GM21723 (cell line): ENCODE results near the gene POLR2J.

Experiments
- ATAC-seq: cut with Tn5 transposase; IDR thresholded peaks from one replicate; pipeline ENCODE4 v1.9.1; 2021; ENCODE audit warnings: mild to moderate bottlenecking, moderate library complexity; ENCODE audit not compliant: unreplicated experiment

POLR2J gene

DNA sequence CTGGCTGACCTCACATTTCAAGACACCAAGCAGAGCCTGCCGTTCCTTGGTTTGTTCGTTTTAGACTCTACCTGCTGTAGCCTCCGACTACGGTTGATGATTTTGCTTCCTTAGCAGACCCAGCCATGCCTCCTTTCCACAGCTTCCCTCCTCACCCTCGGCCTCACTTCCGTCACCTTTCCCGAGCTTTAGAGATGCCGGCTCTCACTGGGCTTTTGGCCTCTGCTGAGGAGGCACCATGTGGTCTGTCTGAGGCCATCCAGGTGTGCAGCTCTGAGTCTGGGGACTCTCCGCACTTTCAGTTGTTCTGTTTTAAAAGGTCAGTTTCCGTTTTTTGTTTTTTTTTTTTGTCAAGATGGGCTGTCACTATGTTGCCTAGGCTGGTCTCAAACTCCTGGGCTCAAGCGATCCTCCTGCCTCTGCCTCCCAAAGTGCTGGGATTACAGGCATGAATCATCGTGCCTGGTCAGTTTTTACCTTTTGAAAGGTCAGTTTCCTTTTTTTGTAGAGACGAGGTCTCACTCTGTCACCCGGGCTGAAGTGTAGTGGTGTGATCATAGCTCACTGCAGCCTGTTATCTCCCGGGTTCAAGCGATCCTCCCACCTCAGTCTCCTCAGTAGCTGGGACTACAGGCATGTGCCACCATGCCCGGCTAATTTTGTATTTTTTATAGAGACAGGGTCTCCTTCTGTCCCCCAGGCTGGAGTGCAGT, 33.6 kb downstream of the POLR2J start:
- peak; percentile 55 for ATAC-seq

DNA sequence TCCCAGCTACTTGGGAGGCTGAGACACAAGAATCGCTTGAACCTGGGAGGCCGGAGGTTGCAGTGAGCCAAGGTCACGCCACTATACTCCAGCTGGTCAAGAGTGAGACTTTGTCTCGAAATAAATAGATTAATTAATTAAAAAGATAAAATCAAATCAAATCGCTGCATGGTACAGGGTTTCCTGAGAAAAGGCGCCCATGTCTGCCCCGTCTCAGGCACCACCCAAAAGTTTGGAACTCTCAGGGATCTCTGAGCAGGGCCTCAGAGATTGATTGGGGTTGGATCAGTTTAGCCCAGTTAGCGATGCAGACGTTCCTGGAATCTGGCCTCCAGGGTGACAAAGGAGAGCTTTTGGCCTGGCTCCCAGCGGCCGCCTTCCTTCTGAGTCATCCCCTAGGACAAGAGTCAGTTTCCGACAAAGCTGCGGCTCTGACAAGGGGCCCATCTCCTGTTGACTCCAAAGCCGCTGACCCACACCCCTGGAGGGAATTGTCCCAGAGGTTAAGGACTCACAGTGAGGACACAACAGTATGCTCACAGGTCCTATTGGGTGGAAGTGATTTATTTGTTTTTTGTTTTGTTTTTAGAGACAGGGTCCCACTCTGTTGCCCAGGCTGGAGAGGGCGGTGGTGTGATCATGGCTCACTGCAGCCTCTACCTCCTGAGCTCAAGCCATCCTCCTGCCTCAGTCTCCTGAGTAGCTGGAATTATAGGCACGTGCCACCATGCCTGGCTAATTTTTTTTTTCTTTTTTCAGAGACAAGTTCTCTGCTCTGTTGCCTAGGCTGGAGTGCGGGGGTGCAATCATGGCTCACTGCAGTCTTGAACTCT, 38.5 kb downstream of the POLR2J start:
- no peak for ATAC-seq

DNA sequence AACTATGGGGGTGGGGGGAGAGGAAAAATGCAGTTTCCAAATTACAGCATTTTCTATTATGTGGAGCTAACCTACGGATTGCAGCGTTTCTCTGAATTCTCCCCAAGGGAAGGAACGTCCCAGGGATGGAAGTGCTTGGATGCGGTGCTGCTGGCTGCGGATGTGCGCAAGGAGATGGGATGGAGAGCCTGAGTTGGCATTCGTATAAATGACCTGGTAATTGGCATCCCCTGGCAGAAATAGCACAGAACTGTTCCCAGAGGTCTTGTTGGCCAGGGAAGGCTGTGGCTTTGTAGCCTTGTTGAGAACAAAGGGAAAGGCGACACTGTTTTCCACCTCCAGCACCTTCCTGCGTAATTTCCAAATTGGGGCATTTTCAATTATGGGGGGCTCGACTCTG, 42.6 kb downstream of the POLR2J start:
- no peak for ATAC-seq

DNA sequence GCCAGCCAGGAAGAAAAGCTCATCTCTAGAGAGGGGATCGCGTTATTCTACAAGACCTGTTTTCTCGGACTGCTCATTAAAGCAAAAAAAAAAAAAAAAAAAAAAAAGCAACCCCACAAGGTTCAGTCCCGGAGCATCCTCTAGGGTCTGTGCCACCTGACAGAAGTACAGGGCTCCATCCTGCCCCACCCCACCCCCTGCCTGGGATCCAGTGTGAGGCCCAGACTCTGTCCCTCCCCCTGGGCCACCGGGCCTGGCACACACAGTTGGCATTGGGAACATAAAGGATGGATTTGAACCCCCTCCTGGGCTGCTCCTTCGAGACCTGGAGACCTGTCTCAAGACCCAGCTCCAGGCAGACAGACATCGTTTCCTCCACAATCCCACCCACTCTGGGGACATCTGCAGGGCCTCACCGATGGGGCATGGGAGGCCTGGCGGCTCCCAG, 44.7 kb downstream of the POLR2J start:
- peak; percentile 13 for ATAC-seq

DNA sequence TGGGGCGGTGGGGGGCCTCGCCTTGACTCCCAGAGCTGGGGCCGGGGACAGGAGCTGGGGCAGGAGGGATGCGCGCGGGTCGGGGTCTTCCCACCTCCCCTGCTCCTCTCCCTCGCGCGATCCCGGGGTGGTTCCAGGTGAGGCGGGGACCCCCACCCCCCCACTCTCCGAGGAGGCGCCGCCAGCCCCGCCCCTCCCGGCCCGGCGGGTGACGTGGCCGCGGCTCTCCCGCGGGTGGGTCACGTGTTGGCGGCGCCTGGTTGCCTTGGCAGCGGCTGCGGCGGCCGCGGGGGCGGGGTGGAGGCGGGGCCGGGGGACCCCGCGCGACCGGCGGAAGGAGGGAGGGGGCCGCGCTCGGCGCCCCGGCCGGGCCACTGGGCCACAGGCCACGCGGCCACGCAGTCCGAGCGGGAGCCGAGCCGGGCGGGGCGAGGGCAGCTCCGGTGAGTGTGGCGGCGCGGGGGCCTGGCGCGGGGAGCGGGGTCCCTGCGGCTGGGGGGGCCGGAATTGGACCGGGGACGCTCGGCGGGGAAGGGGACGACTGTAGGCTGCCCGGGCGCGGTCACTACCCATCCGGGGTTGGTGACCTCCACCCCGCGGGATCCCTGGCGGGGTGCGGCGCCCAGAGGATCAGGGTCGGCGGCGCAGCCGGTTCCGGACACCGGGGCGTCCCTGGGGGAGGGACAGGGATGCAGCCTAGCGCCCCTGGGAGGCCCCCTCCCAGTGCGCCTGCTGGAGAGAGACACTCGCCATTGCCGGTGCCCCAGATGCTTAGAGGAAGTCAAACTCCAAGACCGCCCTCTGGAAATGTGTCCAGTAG, 45.3 kb downstream of the POLR2J start, which contains the start of gene ORAI2:
ORAI2 (plus strand) TSS at position 357 of the 820 bp plus-strand sequence. CDS start 5,382 bp downstream, outside the sequence.
- ATAC-seq = peak; percentile 53

DNA sequence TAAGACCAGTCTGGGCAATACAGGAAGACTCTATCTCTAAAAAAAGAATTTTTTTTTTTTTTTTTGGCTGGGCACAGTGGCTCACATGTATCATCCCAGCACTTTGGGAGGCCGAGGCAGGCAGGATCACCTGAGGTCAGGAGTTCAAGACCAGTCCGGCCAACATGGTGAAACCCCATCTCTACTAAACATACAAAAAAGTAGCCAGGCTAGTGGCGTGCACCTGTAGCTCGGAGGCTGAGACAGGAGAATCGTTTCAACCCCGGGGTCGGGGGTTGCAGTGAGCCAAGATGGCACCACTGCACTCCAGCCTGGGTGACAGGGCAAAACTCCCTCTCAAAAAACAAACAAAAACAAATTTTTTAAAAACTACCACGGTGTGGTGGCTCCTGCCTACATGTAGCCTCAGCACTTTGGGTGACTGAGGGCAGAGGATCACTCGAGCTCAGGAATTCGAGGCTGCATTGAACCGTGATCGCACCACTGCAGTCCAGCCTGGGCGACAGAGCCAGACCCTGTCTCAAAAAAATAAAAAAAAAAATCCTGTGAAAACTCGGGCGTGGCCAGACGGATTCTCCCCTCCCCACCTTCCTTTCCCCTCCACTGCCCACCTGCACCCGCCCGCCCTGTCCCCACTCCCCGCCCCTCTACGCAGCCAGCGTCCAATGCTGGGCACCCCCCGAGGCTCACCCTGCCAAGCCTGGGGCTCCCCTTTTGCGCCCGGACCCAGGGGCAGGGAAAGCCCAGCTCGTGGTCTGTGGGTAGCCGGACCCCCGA, 46.1 kb downstream of the POLR2J start:
- ATAC-seq = peak; percentile 22

DNA sequence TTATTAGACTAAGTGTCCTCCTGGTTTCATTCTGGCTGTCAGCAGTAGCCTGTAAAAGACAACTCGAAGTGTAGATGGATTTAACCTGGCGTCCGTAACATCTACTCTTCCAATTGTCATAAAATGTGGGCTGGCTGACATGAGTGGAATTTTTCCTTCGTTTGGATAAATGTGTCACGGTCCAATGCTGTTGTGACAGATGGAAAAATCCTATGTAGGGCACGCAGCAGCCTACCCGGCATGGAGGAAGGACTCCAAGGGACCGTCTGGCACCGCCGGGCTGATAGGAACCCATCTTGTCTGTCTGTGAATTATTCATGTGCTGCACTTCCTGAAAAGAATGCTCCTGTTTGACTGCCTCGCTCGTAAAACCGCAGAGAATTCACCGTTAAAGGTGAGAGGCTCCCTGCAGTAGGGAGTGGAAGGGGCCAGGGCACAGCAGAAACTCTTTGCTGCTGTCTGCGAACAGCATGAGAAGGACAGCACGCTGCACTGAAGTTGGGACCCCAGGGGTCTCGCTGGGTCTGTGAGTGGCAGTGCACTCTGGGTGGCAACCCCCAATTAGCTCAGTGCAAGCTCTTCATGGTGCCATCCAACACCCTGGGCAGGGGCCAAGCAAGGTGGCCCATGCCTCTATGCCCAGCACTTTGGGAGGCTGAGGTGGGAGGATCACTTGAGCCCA, 47.0 kb downstream of the POLR2J start:
- no peak for ATAC-seq

DNA sequence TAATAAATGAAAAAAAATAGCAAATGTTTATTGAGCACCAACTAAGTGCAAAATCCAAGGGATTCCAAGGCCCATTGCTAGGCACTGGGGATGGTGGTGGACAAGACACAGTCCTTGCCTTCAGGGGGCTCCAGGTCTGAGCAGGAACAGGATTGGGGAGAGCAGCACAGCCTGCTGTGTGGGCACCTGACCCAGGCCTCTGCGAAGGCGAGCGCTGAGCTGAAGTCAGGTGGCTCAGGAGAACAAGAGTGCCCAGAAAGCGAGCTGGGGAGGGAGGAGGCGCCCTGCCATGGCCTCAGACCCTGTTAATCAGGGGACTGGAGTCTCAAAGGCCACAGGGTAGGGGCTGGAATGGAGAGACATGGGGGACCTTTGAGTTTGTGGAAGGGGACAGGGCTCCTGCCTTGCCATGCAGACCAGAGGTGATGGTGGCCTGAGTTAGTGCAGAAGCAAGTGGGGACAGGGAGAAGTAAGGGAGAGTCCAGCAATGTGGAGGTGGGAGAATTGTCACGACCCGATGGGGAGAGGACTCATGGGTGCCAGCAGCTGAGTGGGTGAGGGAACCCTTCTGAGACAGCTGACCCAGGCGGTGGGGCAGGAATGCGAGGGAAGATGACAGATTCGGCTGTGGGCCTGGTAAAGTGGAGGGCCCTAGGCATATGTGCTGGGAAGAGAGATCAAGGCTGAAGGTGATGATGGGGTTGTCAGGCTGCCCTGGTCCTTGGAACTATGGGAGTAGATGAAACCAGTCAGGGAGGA, 49.4 kb downstream of the POLR2J start:
- ATAC-seq = no peak

DNA sequence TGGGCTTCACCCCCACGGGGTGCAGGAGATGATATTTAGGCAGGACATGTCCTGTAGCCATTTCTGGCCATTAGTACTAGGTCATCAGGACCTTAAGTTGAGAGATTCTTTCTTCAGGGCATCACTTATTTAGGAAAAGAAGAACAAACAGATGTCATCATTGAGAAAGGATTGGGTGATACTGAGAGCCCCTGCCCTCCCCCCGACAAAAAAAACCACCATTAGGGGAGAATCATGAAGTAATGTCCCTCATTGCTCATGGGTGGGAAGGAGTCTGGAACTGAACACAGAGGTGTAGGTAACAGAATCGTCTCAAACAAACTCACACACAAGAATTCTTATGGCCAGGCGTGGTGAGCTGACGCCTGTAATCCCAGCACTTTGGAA, 51.7 kb downstream of the POLR2J start:
- ATAC-seq = no peak

DNA sequence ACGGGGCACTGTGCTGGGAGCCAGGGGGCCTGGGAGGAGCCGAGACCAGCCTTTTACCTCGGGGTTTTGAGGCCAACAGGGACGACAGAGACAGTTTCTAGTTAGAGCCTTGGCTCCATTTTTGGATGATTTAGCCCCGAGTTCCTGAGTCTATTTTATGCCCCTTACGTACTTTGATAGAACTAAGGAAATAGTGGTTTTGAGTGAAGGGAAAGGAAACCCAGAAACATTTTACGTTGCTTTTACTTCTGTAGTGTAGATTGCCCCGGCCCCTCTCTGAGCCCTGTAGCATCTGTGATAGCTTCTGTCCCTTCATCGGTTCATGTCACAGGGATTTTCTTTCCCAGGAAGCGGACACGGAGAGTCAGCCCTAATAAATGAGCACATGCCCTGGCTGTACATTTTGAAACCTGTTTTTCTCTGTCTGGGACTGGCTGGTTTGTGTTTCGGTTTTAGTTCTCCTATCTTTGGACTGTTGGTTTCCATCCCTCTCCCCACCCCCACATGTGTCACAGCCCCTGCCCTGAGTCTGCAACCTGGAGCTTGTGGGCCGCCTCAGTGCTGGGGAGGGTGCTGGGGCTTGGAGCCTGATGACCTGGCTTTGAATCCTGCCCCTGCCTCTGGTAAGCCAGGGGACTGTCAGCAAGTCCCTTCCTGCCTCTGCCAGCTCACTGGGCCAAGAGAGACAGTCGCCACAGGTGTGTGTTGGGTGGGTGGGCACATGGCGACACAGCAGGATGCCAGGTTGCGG, 52.3 kb downstream of the POLR2J start:
- peak; percentile 51 for ATAC-seq

DNA sequence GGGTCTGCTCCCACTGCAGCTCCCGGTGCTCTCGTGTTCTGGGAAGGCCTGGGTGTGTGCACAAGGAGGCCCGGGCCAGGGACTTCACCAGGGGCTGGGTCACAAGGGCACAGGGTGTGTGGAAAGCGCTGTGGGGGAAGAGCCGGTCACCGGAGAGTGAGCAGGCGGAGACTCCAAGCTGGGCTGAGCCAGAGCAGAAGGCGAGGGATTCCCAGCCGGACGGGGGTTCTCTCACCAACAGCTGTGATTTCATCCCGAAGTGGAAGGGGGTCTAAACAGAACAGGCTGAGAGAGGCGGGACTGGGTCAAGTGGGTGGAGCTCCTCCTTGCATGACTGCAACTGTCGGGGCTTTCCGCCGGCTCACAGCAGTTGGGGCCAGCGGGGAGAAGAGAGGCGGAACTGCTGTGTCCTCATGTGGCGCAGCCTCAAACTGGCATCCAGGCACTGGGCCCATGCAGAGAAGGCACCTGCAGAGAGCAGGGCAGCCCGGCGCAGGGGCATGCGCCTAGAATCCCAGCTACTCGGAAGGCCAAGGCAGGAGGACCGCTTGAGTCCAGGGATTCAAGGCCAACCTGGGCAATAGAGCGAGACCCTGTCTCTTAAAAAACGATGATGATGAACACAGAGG, 53.0 kb downstream of the POLR2J start:
- peak; percentile 72 for ATAC-seq

DNA sequence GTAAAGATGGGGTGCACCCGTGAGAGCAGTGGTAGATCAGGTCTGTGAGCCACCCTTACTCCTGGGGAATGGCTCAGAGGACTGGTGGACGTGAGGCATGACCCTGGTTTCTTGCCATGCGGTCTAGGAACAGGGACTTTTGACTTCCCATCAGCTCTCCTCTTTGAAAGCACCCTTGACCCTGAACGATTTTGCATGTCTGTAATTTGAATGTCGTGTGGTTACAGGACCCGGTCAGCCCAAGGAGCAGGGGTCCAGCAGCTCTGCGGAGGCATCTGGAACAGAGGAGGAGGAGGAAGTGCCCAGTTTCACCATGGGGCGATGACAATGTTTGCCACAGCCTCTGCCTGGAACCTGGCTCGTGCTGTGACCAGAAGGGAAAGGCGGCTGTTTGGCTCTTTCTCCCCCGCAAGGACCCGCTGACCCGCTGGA, 53.9 kb downstream of the POLR2J start:
- ATAC-seq = peak; percentile 25

DNA sequence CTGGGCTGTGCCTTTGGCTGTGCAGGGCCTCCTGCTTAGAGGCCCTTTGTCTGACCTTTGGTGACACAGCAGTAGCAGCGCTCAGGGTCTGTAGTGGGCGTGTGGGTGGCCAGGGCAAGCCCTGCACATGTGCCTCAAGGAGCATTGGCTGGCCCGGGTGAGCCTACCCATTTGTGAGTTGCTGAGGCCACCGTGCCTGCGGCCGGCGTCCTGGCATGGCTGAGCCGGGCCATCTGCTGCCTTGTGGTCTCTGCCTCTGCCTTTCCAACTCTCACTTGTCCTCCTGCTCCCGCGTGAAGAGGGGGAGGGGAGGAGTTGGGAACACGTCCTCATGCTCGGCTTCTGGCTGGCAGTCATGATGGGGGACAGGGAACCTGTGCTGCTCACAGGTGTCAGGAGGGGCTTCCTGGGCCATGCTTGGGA, 54.6 kb downstream of the POLR2J start:
- ATAC-seq = no peak
